Neural cell (in vitro differentiated cells): ENCODE data around the gene GPX6. TPM values are rescaled to one million over a fixed set of nuclear protein-coding genes. Genes with fewer than 3 reads are reported as not detected.

Experiments used
- H2AFZ ChIP-seq: fragments of 200-600, 300-800 bp; sonication (generic), shearing (Covaris generic); 2 replicates; pipeline ENCODE4 v1.6.0; 2014; ENCODE audit warnings: low read depth, mild to moderate bottlenecking, antibody characterized with exemption, low read length, moderate library complexity
- H3F3A ChIP-seq: fragments of 200-600 bp; shearing (Covaris generic); 2 replicates; pipeline ENCODE4 v1.6.1; 2016; ENCODE audit warnings: mild to moderate bottlenecking, moderate library complexity, mixed read lengths, antibody characterized with exemption, low read length; ENCODE audit not compliant: insufficient read depth, poor library complexity, severe bottlenecking
- H3K27ac ChIP-seq: fragments of 200-600, 300-800 bp; sonication (generic), shearing (Covaris generic); 2 replicates; pipeline ENCODE4 v1.5.1; 2014; ENCODE audit warnings: mild to moderate bottlenecking, low read length, moderate library complexity
- H3K27me3 ChIP-seq: fragments of 300-800, 200-600 bp; sonication (generic), shearing (Covaris generic); 2 replicates; pipeline ENCODE4 v1.6.0; 2014; ENCODE audit warnings: mild to moderate bottlenecking, low read depth, low read length, moderate library complexity; ENCODE audit not compliant: insufficient read depth
- H3K36me3 ChIP-seq: fragments of 300-800, 200-600 bp; sonication (generic), shearing (Covaris generic); 2 replicates; pipeline ENCODE4 v1.5.1; 2014; ENCODE audit warnings: mild to moderate bottlenecking, antibody characterized with exemption, low read length, moderate library complexity; ENCODE audit not compliant: insufficient read depth
- H3K4me2 ChIP-seq: fragments of 300-800, 200-600 bp; sonication (generic), shearing (Covaris generic); 2 replicates; pipeline ENCODE4 v1.6.0; 2014; ENCODE audit warnings: mild to moderate bottlenecking, low read length
- H3K4me3 ChIP-seq: fragments of 300-800, 200-600 bp; sonication (generic), shearing (Covaris generic); 2 replicates; pipeline ENCODE4 v1.5.1; 2014; ENCODE audit warnings: mild to moderate bottlenecking, low read length, moderate library complexity
- H3K79me2 ChIP-seq: fragments of 200-600 bp; shearing (Covaris generic); replicated peaks from 2 replicates; pipeline ENCODE4 v1.6.0; 2014; ENCODE audit warnings: mild to moderate bottlenecking, low read length, moderate library complexity; ENCODE audit not compliant: insufficient read depth
- H3K9ac ChIP-seq: fragments of 300-800, 200-600 bp; sonication (generic), shearing (Covaris generic); 2 replicates; pipeline ENCODE4 v1.6.1; 2016; ENCODE audit warnings: mild to moderate bottlenecking, low read length, mixed read lengths
- H3K9me2 ChIP-seq: fragments of 200-600 bp; shearing (Covaris generic); 2 replicates; pipeline ENCODE4 v1.6.1; 2016; ENCODE audit warnings: mild to moderate bottlenecking, low read length, mixed read lengths; ENCODE audit not compliant: insufficient read depth
- H3K9me3 ChIP-seq: fragments of 200-600, 300-800 bp; sonication (generic), shearing (Covaris generic); 2 replicates; pipeline ENCODE4 v1.6.1; 2016; ENCODE audit warnings: mild to moderate bottlenecking, mixed run types, low read length, moderate library complexity, mixed read lengths
- H4K20me1 ChIP-seq: fragments of 200-600 bp; shearing (Covaris generic); 2 replicates; pipeline ENCODE4 v1.6.1; 2016; ENCODE audit warnings: mild to moderate bottlenecking, mixed run types; ENCODE audit not compliant: insufficient read depth
- CTCF ChIP-seq: fragments of 450-650 bp; IDR thresholded peaks from 2 replicates; pipeline ENCODE4 v1.5.1; 2014; ENCODE audit warnings: antibody characterized with exemption, mild to moderate bottlenecking, moderate library complexity; ENCODE audit not compliant: poor library complexity, severe bottlenecking
- EP300 ChIP-seq: fragments of 450-650 bp; conservative IDR thresholded peaks from 2 replicates; pipeline ENCODE4 v1.6.1; 2014; ENCODE audit warnings: antibody characterized with exemption, mild to moderate bottlenecking, moderate library complexity; ENCODE audit not compliant: poor library complexity, severe bottlenecking
- EZH2 ChIP-seq: fragments of 200-600, 300-800 bp; shearing (Covaris generic), sonication (generic); IDR thresholded peaks from 2 replicates; pipeline ENCODE4 v1.6.1; 2014; ENCODE audit warnings: antibody characterized with exemption, low read length, borderline replicate concordance, mild to moderate bottlenecking; ENCODE audit not compliant: insufficient read depth, poor library complexity, severe bottlenecking
- MXI1 ChIP-seq: fragments of 450-650 bp; conservative IDR thresholded peaks from 2 replicates; pipeline ENCODE4 v1.6.1; 2014; ENCODE audit warnings: antibody characterized with exemption, mild to moderate bottlenecking; ENCODE audit not compliant: poor library complexity, severe bottlenecking
- POLR2AphosphoS5 ChIP-seq: IDR thresholded peaks from 2 replicates; pipeline ENCODE4 v1.6.1; 2012
- RAD21 ChIP-seq: fragments of 450-650 bp; conservative IDR thresholded peaks from 2 replicates; pipeline ENCODE4 v1.6.1; 2014; ENCODE audit warnings: antibody characterized with exemption, mild to moderate bottlenecking, moderate library complexity
- REST ChIP-seq: IDR thresholded peaks from 2 replicates; pipeline ENCODE4 v1.6.1; 2012; ENCODE audit warnings: borderline replicate concordance
- SMC3 ChIP-seq: fragments of 450-650 bp; conservative IDR thresholded peaks from 2 replicates; pipeline ENCODE4 v1.6.1; 2014; ENCODE audit warnings: antibody characterized with exemption, mild to moderate bottlenecking, moderate library complexity; ENCODE audit not compliant: poor library complexity
- TAF1 ChIP-seq: IDR thresholded peaks from 2 replicates; pipeline ENCODE4 v1.6.1; 2012; ENCODE audit warnings: low read depth
- polyA plus RNA-seq: library from polyadenylated mRNA; depleted of rRNA; stranded (reverse); fragments of >200 nt; gene quantifications from 2 replicates; pipeline ENCODE4 v1.2.3, GENCODE V29; 2014

Gene GPX6
- polyA plus RNA-seq, 1 donor from 2014 or later, result not detected

- H3K79me2 ChIP-seq, result no peaks in the 10 kb centered on the region
- H3K4me2 ChIP-seq, result no peak overlapping the region
- H3F3A ChIP-seq, result no peaks in the 10 kb centered on the region
- H2AFZ ChIP-seq, result no peak overlapping the region
- H3K27me3 ChIP-seq, result peaks cover 16% of the 10 kb centered on the region
- no peaks in the 10 kb centered on the region for H4K20me1 ChIP-seq
- no peak overlapping the region for H3K4me3 ChIP-seq
- TF ChIP-seq MXI1 (no peak), SMC3 (no peak), RAD21 (no peak), REST (no peak)
- no peak overlapping the region for H3K9ac ChIP-seq
- no peaks in the 10 kb centered on the region for H3K9me3 ChIP-seq
- H3K36me3 ChIP-seq, result no peaks in the 10 kb centered on the region
- H3K9me2 ChIP-seq, result no peaks in the 10 kb centered on the region
- H3K27ac ChIP-seq, result no peak overlapping the region
Observed at GRCh38 chr6:28486988-28487742, 28.4 kb downstream of the GPX6 start.

GRCh38 chr6:28486533-28486932 is 29.1 kb downstream of the GPX6 start:
- Histone ChIP-seq H3K27ac (no peak overlapping the region), H3K9me3 (no peaks in the 10 kb centered on the region), H3K79me2 (no peaks in the 10 kb centered on the region), H2AFZ (no peak overlapping the region), H3K4me2 (no peak overlapping the region), H3K4me3 (no peak overlapping the region), H3K9me2 (no peaks in the 10 kb centered on the region), H3F3A (no peaks in the 10 kb centered on the region), H4K20me1 (no peaks in the 10 kb centered on the region), H3K36me3 (no peaks in the 10 kb centered on the region), H3K27me3 (peaks cover 16% of the 10 kb centered on the region), H3K9ac (no peak overlapping the region)
- no peak for TF ChIP-seq EP300
- TF ChIP-seq TAF1, result no peak
- TF ChIP-seq RAD21, result no peak
- TF ChIP-seq MXI1, result no peak
- no peak for TF ChIP-seq EZH2
- TF ChIP-seq CTCF, result no peak
- TF ChIP-seq REST, result no peak
- no peak for TF ChIP-seq SMC3
- TF ChIP-seq POLR2AphosphoS5, result no peak
